ENCODE measurements around the gene ADAMTS13.

The ADAMTS13 gene

GRCh38 chr9:133420392-133420827, 1.8 kb upstream of the ADAMTS13 start:
- DNase-seq (ENCODE audit: insufficient read length, low spot score), result peak; percentile 66
- FAIRE-seq, result peak; percentile 85

- no peak for DNase-seq (ENCODE audit: insufficient read length, low spot score)
- no peak for FAIRE-seq
These were observed 1.0 kb downstream of the ADAMTS13 start for GRCh38 chr9:133423216-133423615.

GRCh38 chr9:133424187-133424586, 2.0 kb downstream of the ADAMTS13 start:
- DNase-seq (ENCODE audit: insufficient read length, low spot score) (no peak), FAIRE-seq (no peak)

GRCh38 chr9:133425049-133425632, 3.0 kb downstream of the ADAMTS13 start:
- no peak for DNase-seq (ENCODE audit: insufficient read length, low spot score)
- FAIRE-seq, result no peak

GRCh38 chr9:133426011-133426410, 3.8 kb downstream of the ADAMTS13 start:
- DNase-seq (ENCODE audit: insufficient read length, low spot score) (no peak), FAIRE-seq (no peak)

GRCh38 chr9:133427658-133428348, 5.6 kb downstream of the ADAMTS13 start:
- FAIRE-seq, result no peak
- no peak for DNase-seq (ENCODE audit: insufficient read length, low spot score)

- no peak for DNase-seq (ENCODE audit: insufficient read length, low spot score)
These were observed 6.5 kb downstream of the ADAMTS13 start for GRCh38 chr9:133428617-133429101.

GRCh38 chr9:133429214-133429613, 7.0 kb downstream of the ADAMTS13 start:
- DNase-seq (ENCODE audit: insufficient read length, low spot score) (no peak), FAIRE-seq (no peak)

More at GRCh38 chr9:133428617-133429101, 6.5 kb downstream of the ADAMTS13 start:
- FAIRE-seq, result no peak

- peak; percentile 59 for DNase-seq (ENCODE audit: insufficient read length, low spot score)
- FAIRE-seq, result no peak
These were observed 7.5 kb downstream of the ADAMTS13 start for GRCh38 chr9:133429641-133430161.

GRCh38 chr9:133430244-133430643, 8.1 kb downstream of the ADAMTS13 start:
- DNase-seq (ENCODE audit: insufficient read length, low spot score) (no peak), FAIRE-seq (no peak)

- no peak for FAIRE-seq
- no peak for DNase-seq (ENCODE audit: insufficient read length, low spot score)
These were observed 11.2 kb downstream of the ADAMTS13 start for GRCh38 chr9:133433351-133433843.

- FAIRE-seq, result no peak
- DNase-seq (ENCODE audit: insufficient read length, low spot score), result no peak
These were observed 14.5 kb downstream of the ADAMTS13 start for GRCh38 chr9:133436681-133437080.

- no peak for DNase-seq (ENCODE audit: insufficient read length, low spot score)
- FAIRE-seq, result no peak
These were observed 15.8 kb downstream of the ADAMTS13 start for GRCh38 chr9:133437753-133438531.

- DNase-seq (ENCODE audit: insufficient read length, low spot score) (no peak), FAIRE-seq (no peak)
These were observed 17.2 kb downstream of the ADAMTS13 start for GRCh38 chr9:133439337-133439736.

- FAIRE-seq, result peak; percentile 76
- peak; percentile 82 for DNase-seq (ENCODE audit: insufficient read length, low spot score)
These were observed 18.7 kb downstream of the ADAMTS13 start for GRCh38 chr9:133440874-133441273.

- no peak for DNase-seq (ENCODE audit: insufficient read length, low spot score)
- FAIRE-seq, result no peak
These were observed 19.4 kb downstream of the ADAMTS13 start for GRCh38 chr9:133441571-133441970.

- FAIRE-seq, result no peak
These were observed 21.1 kb downstream of the ADAMTS13 start for GRCh38 chr9:133443248-133443647.

GRCh38 chr9:133443982-133444381, 21.8 kb downstream of the ADAMTS13 start:
- DNase-seq (ENCODE audit: insufficient read length, low spot score) (no peak), FAIRE-seq (no peak)

More at GRCh38 chr9:133443248-133443647, 21.1 kb downstream of the ADAMTS13 start:
- no peak for DNase-seq (ENCODE audit: insufficient read length, low spot score)

GRCh38 chr9:133445293-133445969, 23.3 kb downstream of the ADAMTS13 start:
- DNase-seq (ENCODE audit: insufficient read length, low spot score) (no peak), FAIRE-seq (no peak)

- FAIRE-seq, result no peak
- DNase-seq (ENCODE audit: insufficient read length, low spot score), result no peak
These were observed 26.4 kb downstream of the ADAMTS13 start for GRCh38 chr9:133448487-133448972.

Data from GM19239 (cell line).